ENCODE data around the gene IMPG1. TPM values are rescaled to one million over a fixed set of nuclear protein-coding genes. Genes with fewer than 3 reads are reported as not detected.

The IMPG1 gene
- total and polyA plus RNA-seq, 2 of the 8 experiments (the other 6 are each of a cell fraction or from before 2014, with no cell fraction given) = 0.02 TPM; not detected in 1

DNA sequence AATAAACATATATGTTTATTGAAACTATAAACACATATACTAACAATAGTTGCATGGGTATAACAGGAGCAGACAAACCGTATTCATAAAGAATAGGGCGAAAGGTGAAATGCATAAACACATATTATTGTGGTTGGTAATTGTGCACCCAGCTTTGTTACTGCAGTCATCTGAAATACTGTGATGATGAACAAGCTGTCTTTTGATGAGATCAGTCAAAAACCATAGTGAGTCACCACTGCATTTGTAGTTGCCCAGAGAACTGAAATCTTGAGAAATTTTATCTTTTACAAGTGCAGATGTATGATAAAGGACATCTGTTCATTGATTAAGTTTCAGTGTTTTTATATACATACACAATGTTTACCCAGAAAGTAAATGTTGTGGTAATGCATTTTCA, 189.7 kb downstream of the IMPG1 start:
- H2BK20ac ChIP-seq (ENCODE audit: low read length) = no peak overlapping the region
- no peaks in the 10 kb centered on the region for H3K9me3 ChIP-seq (ENCODE audit: insufficient read depth in 2 of 2, low read depth in 1 of 2, low read length in 1 of 2)
- FAIRE-seq (no peak), DNase-seq (ENCODE audit: low read depth in 1 of 2, low spot score in 2 of 2) (no peak)
- no peaks in the 10 kb centered on the region for H3K4me1 ChIP-seq (replicated peaks in 1 of 4; ENCODE audit: control insufficient read depth in 3 of 4, insufficient read depth in 4 of 4, low read length in 3 of 4)
- POLR2A ChIA-PET (ENCODE audit: partially characterized antibody) = no interaction called here
- H3K36me3 ChIP-seq (ENCODE audit: control insufficient read depth in 2 of 4, insufficient read depth in 4 of 4, low read length in 3 of 4) = peaks cover 0 to 7% (median 0%) of the 10 kb centered on the region in 4 experiments; a peak in 1 of 8 replicates
- H3K27ac ChIP-seq (ENCODE audit: low read depth, low read length) = no peak overlapping the region
- H2AK5ac ChIP-seq (ENCODE audit: low read depth, low read length) = no peak overlapping the region
- no peaks in the 10 kb centered on the region for H3K23me2 ChIP-seq (ENCODE audit: low read depth, low read length)
- H3K79me2 ChIP-seq (ENCODE audit: control insufficient read depth in 1 of 2, insufficient read depth in 2 of 2, low read length in 2 of 2) = no peaks in the 10 kb centered on the region
- no peak overlapping the region for H2BK5ac ChIP-seq (ENCODE audit: low read depth, low read length)
- H3K56ac ChIP-seq (replicated peaks; ENCODE audit: insufficient read length, low read depth, low read length) = no peak overlapping the region
- H3K4ac ChIP-seq (replicated peaks; ENCODE audit: insufficient read length, low read depth, low read length) = no peak overlapping the region
- no peak overlapping the region for H4K5ac ChIP-seq (ENCODE audit: insufficient read length, low read depth, low read length)
- H3K14ac ChIP-seq (ENCODE audit: insufficient read length) = no peak overlapping the region
- 42% methylated on average over 2 of the region's 2 CpGs; no CpG with 5 or more reads in 1 of the 2 experiments for WGBS, 2 experiments (ENCODE audit: extremely low coverage in 1 of 2, insufficient coverage in 1 of 2, insufficient read length in 1 of 2, insufficient replicate concordance in 2 of 2, low coverage in 1 of 2, low lambda C conversion rate in 2 of 2, missing lambda C conversion rate in 1 of 2)
- CTCF ChIA-PET (ENCODE audit: partially characterized antibody) = interaction anchor here (1.2 kb wide), 1 partner anchor 11 kb away, joined by 5 read pairs; no protein-coding TSS in a partner anchor
- H3K9ac ChIP-seq (replicated peaks in 1 of 4; ENCODE audit: extremely low read depth in 1 of 4, low read depth in 3 of 4, low read length in 3 of 4) = no peak overlapping the region
- no peak overlapping the region for H4K91ac ChIP-seq (replicated peaks; ENCODE audit: insufficient read length, low read length)
- no peak overlapping the region for H3K4me2 ChIP-seq (ENCODE audit: insufficient read depth in 1 of 2, low read depth in 2 of 2, low read length in 2 of 2)
- no peak overlapping the region for H3K18ac ChIP-seq (ENCODE audit: extremely low read depth, low read length)
- H3K23ac ChIP-seq (ENCODE audit: insufficient read length) = no peak overlapping the region
- no peaks in the 10 kb centered on the region for H3K27me3 ChIP-seq (replicated peaks in 1 of 4; ENCODE audit: control insufficient read depth in 3 of 4, extremely low read depth in 1 of 4, insufficient read depth in 3 of 4, low read length in 3 of 4)
- H2BK12ac ChIP-seq (ENCODE audit: low read depth, low read length) = no peak overlapping the region
- no peak overlapping the region for H2BK120ac ChIP-seq (replicated peaks; ENCODE audit: low read depth, low read length)
- no peak overlapping the region for H4K8ac ChIP-seq (ENCODE audit: extremely low read depth, insufficient read depth, low read length)
- H4K20me1 ChIP-seq (replicated peaks in 1 of 2; ENCODE audit: control insufficient read depth in 1 of 2, insufficient read depth in 2 of 2, low read length in 2 of 2) = no peaks in the 10 kb centered on the region
- H3K79me1 ChIP-seq (ENCODE audit: low read depth, low read length) = no peaks in the 10 kb centered on the region
- no peak overlapping the region for H2AFZ ChIP-seq (ENCODE audit: low read length)
- no peak overlapping the region for H2BK15ac ChIP-seq (ENCODE audit: low read length)
- H3K4me3 ChIP-seq (ENCODE audit: extremely low read depth in 1 of 4, insufficient read depth in 2 of 4, low read depth in 3 of 4, low read length in 4 of 4) = no peak overlapping the region
- no peak for TF ChIP-seq SIN3A (conservative IDR thresholded peaks at IDR 0.05 in 1 of 2, IDR thresholded peaks at IDR 0.05 in 1 of 2; ENCODE audit: low read depth in 1 of 2, low read length in 2 of 2)
- TF ChIP-seq MAFK (IDR thresholded peaks at IDR 0.05; ENCODE audit: low read depth, low read length) = no peak
- no peak for TF ChIP-seq CTBP2 (IDR thresholded peaks at IDR 0.05; ENCODE audit: borderline replicate concordance, insufficient read depth, insufficient read length, low read length)
- TF ChIP-seq, protein P1, sequence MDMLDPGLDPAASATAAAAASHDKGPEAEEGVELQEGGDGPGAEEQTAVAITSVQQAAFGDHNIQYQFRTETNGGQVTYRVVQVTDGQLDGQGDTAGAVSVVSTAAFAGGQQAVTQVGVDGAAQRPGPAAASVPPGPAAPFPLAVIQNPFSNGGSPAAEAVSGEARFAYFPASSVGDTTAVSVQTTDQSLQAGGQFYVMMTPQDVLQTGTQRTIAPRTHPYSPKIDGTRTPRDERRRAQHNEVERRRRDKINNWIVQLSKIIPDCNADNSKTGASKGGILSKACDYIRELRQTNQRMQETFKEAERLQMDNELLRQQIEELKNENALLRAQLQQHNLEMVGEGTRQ (IDR thresholded peaks at IDR 0.05; ENCODE audit: low read length) = no peak
- no peak for TF ChIP-seq EZH2 (IDR thresholded peaks at IDR 0.05; ENCODE audit: low read depth, low read length, severe bottlenecking)
- no peak for TF ChIP-seq PHF8 (conservative IDR thresholded peaks at IDR 0.05; ENCODE audit: low read depth, low read length)
- TF ChIP-seq SIRT6 (IDR thresholded peaks at IDR 0.05; ENCODE audit: low read length) = no peak
- TF ChIP-seq EP300 (IDR thresholded peaks at IDR 0.05; ENCODE audit: borderline replicate concordance in 1 of 2, low read depth in 2 of 2, low read length in 2 of 2) = no peak
- no peak for TF ChIP-seq CEBPB (IDR thresholded peaks at IDR 0.05; ENCODE audit: low read depth, low read length)
- no peak for TF ChIP-seq RXRA (IDR thresholded peaks at IDR 0.05; ENCODE audit: insufficient read depth, low read depth, low read length)
- TF ChIP-seq GTF2F1 (IDR thresholded peaks at IDR 0.05; ENCODE audit: borderline replicate concordance, low read depth, low read length) = no peak
- no peak for TF ChIP-seq TEAD4 (IDR thresholded peaks at IDR 0.05; ENCODE audit: low read depth, low read length)
- no peak for TF ChIP-seq HDAC6 (IDR thresholded peaks at IDR 0.05; ENCODE audit: low read depth, low read length)
